Measurements from ENCODE around the gene UBTD1.

DNA sequence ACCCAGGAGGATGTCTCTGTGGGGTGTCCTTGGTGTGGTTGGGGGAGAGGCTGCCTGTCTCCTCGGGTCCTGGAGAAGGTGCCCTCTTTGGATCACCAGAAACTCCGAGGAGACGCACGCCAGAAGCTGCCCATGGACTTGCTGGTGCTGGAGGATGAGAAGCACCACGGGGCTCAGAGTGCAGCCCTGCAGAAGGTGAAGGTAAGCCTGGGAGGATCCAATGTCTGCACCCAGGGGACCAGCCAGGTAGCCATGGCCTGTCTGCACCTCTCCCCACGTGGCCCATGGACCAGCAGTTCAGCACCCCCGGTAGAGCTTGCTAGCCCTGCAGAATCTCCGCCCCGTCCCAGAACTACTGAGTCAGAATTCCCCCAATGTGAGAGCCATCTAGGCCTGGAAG is 79.0 kb downstream of the UBTD1 start:
- TF ChIP-seq CTCF (IDR thresholded peaks at IDR 0.05; ENCODE audit: low read depth, low read length) (no peak), POLR2A (IDR thresholded peaks at IDR 0.05; ENCODE audit: extremely low read depth, insufficient read length) (no peak)
